GM18951 (cell line): ENCODE results near the gene RBM12.

Experiments
- POLR2A ChIP-seq: IDR thresholded peaks from 4 replicates; pipeline ENCODE4 v1.6.1; 2011; ENCODE audit warnings: mild to moderate bottlenecking; ENCODE audit not compliant: insufficient read length, insufficient read depth; ENCODE audit errors: extremely low read depth
- in situ Hi-C: fragments of 300-500 bp; cut with MboI; formaldehyde crosslinking; loops from one replicate; pipeline ENCODE4 v1.12.0; 2022; ENCODE audit warnings: low sequenced_read_pairs, mixed read lengths, inconsistent platforms; ENCODE audit not compliant: unreplicated experiment

RBM12 gene

DNA sequence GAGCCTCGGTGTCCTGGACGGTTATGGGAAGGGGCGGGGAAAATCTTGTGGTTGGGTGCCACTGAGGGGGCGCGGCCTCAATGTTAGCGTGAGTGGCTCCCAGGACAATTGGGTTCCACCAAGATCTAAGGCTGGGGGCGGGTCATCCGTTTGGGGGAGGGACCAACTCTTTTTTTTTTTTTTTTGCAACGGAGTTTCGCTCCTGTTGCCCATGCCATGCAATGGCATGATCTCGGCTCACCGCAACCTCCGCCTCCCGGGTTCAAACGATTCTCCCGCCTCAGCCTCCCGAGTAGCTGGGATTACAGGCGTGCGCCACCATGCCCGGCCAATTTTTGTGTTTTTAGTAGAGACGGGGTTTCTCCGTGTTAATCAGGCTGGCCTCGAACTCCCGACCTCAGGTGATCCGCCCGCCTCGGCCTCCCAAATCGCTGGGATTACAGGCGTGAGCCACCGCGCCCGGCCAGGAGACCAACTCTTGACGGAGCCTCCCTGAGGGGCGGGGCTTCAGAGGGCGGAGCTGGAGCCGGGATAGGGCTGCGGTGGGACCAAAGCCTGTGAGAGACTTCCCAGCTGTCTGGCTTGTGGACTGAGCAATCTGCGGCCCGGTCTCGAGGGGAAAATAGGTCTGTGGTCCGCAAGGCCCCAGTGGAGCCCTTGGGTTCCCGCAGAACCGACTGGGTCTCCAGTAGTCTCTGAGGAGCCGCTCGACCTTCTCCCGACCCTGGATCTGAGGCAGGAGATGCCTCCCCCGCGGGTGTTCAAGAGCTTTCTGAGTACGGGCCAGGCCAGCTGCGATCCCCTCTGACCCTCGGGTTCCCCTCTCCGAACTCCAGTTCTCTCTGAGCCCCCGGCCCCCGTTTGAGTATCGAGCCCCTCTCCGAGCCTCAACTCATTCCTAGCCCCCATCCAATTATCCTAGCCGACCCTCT is 48.0 kb downstream of the RBM12 start:
- peak; percentile 44 for TF ChIP-seq POLR2A
- in situ Hi-C loops, result no loop called here

DNA sequence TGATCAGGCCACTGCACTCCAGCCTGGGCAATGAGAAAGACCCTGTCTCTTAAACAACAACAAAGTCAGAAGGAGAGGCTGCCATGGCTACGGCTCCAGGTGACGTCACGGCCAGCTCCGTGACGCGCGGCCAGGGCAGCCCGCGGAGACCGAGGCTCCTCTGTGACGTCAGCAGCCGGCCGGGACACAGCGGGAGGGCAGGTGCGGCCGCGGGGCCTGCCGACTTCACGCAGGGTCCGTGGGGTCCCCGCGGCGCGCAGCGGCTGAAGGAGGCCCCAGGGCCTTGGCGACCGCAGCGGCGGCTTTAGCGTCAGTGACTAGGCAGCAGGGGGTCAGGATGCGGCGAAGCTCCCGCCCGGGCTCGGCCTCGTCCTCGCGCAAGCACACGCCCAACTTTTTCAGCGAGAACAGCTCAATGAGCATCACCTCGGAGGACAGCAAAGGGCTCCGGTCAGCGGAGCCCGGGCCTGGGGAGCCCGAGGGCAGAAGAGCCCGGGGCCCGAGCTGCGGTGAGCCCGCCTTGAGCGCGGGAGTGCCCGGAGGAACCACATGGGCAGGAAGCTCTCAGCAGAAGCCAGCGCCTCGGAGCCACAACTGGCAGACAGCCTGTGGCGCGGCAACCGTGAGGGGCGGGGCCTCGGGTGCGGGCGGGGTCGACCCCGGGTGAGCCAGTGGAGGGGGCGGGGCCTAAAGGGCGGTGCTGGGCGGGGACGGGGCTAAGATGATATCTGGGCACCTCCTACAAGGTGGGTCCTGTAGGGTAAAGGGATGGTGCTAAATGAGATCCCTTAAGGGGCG is 48.8 kb downstream of the RBM12 start, which contains the start of gene SPAG4:
SPAG4 (plus strand) TSS at position 163 of the 798 bp plus-strand sequence; CDS start at position 338, 175 bp downstream.
- in situ Hi-C loops, result no loop called here
- TF ChIP-seq POLR2A, result peak; percentile 77

- TF ChIP-seq POLR2A, result no peak
- in situ Hi-C loops, result no loop called here
Measured at GRCh38 chr20:35611482-35611881, 53.2 kb downstream of the RBM12 start.

GRCh38 chr20:35610833-35611427 is 53.8 kb downstream of the RBM12 start:
- no peak for TF ChIP-seq POLR2A
- in situ Hi-C loops, result no loop called here

DNA sequence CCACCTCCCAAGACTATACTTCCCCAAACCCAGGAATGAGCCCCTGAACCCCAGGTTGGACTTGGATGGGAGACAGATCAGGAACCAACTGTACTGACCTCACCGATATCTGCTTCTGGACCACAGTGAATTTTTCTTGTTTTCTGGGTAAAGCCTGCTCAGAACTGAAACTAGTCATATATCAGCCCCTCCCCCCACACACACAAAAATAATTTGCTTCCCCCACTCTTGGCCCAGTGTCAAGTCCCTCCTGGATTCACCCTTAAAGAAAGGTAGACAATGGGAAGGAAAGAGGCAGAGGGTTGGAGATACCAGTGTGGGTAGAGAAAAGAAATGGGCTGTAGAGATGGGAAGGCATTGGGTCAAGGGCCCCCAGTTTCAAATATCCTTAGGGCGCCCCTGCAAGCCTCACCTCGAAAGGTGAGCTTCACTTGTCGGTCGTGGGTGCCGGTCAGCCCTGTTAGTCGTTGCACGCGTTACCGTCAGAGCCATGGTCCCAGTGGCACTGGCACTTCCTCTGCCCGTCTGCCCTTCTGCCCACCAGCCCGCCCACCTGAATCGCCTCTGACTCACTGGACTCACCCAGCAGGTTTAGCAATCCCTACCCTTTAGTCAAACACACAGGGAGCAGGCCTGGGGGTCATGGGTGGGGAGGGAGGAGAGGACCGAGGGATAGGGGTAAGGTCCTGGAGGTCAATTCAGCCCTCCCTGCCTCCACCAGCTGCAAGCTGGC is 57.5 kb downstream of the RBM12 start:
- in situ Hi-C loops, result no loop called here
- TF ChIP-seq POLR2A, result no peak

GRCh38 chr20:35606127-35606526 is 58.6 kb downstream of the RBM12 start:
- no peak for TF ChIP-seq POLR2A

DNA sequence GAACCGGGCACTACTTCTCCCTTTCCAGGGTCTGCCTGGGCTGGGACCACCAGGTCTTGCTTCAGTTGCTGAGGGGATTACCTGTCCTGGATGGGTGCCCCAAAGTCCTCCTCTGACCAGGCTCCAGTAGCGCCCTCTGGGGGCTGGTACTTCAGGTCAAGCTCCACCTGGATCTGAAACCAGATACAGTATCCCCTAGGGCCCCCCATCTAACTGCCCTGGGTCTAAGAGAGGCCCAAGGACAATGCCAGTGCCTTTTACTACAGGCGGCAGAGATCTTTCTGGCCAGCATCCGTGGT is 60.3 kb downstream of the RBM12 start:
- in situ Hi-C loops, result no loop called here
- no peak for TF ChIP-seq POLR2A

More at GRCh38 chr20:35606127-35606526, 58.6 kb downstream of the RBM12 start:
- in situ Hi-C loops, result no loop called here

DNA sequence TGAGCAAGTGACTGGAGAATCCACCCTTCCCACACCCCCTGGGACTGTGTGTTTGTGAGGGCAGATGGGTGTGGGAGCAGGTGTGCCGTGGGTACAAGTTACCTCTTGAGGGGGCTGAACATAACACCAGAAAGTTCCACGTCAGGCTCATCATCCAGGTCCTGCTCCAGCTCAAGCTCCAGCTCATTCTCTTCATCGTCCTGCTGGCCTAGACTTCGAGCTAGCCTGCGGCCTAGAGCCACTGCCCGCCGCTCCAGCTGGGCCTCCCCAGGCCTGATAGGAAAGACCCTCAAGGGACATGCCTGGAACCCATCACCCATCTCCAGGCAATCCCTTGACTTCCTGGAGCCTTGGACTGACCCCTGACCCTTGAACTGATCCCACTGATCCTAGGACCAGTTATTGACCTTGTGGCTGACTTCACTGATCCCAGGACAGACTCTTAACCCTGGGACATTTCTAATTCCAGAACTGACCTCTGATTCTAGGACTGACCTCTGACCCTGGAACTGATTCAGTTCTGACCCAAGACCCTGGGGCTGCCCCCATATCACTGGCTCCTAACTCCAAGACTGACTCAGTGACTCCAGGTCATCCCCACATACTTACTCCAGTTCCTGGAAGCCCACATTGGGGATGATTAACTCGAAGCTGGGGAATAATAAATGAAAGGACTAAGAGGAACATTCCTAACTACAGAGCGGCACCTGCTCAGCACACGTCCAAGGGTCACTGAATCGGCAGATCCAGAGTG is 60.8 kb downstream of the RBM12 start:
- in situ Hi-C loops, result no loop called here

DNA sequence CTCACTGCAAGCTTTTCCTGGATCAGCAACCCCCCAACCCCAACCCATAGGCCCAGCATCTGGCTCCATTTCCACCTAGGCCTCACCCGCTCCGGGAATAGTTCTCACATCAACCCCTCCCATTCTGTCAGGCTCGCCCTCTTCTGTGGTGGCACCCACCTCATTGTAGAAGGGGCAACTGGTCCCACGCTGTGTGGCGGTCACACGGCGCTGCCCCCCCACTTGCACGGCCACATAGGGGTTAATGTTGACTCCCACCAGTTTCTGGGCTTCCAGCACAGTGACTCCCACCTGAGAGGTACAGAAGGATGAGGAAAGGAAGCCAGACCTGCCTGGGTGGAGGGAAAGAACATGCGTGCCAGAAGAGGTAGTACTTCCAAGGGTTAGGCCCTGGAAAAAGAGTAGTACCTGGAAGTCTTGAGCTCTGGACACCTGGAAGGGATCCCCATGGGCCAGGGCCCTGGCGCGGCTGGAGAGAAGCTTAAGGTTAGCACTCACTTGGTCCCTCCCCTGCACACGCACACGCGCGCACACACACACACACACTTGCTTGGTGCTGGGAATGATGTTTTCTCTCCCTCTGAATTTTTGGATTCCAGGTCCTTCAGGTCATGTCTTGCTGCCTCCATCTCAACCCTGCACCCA is 61.7 kb downstream of the RBM12 start:
- no peak for TF ChIP-seq POLR2A
- in situ Hi-C loops, result no loop called here

More for the DNA sequence above, 60.8 kb downstream of the RBM12 start:
- TF ChIP-seq POLR2A, result no peak

GRCh38 chr20:35601990-35602389 is 62.7 kb downstream of the RBM12 start:
- in situ Hi-C loops, result no loop called here

More at GRCh38 chr20:35601990-35602389, 62.7 kb downstream of the RBM12 start:
- TF ChIP-seq POLR2A, result no peak
